Measurements from ENCODE around the gene CLEC2A.
"Not testable (repeated sequence)": the region's sequence is repeated elsewhere in the genome, so short reads cannot be mapped to it uniquely, and the experiment has no call there.

CLEC2A gene

GRCh38 chr12:9932270-9932669, at the start of gene CLEC2A:
TSS of gene CLEC2A (minus strand) at chr12:9932370. CDS start at chr12:9932329, 41 bp downstream.
- no peak for DNase-seq (ENCODE audit: low spot score)

- no peak for DNase-seq (ENCODE audit: low spot score)
Observed at GRCh38 chr12:9980126-9980525, 48.0 kb upstream of the CLEC2A start.

GRCh38 chr12:9977916-9978315, 45.7 kb upstream of the CLEC2A start:
- no peak for DNase-seq (ENCODE audit: low spot score)

GRCh38 chr12:9976626-9977025, 44.5 kb upstream of the CLEC2A start:
- not testable (repeated sequence) for DNase-seq (ENCODE audit: low spot score)

- DNase-seq (ENCODE audit: low spot score): no peak
Observed at GRCh38 chr12:9975614-9976013, 43.4 kb upstream of the CLEC2A start.

- not testable (repeated sequence) for DNase-seq (ENCODE audit: low spot score)
Observed at GRCh38 chr12:9974731-9975130, 42.6 kb upstream of the CLEC2A start.

- no peak for DNase-seq (ENCODE audit: low spot score)
Observed at GRCh38 chr12:9973949-9974348, 41.8 kb upstream of the CLEC2A start.

- DNase-seq (ENCODE audit: low spot score): no peak
Observed at GRCh38 chr12:9971181-9971580, 39.0 kb upstream of the CLEC2A start, which contains the start of gene CLEC12A. TSS of gene CLEC12A (plus strand) at chr12:9971409. CDS start at chr12:9971597, 188 bp downstream.

- DNase-seq (ENCODE audit: low spot score): no peak
Observed at GRCh38 chr12:9969673-9970072, 37.5 kb upstream of the CLEC2A start.

GRCh38 chr12:9961901-9962300, 29.7 kb upstream of the CLEC2A start:
- no peak for DNase-seq (ENCODE audit: low spot score)

- DNase-seq (ENCODE audit: low spot score): no peak
Observed at GRCh38 chr12:9961106-9961505, 28.9 kb upstream of the CLEC2A start.

GRCh38 chr12:9960590-9960989, 28.4 kb upstream of the CLEC2A start:
- no peak for DNase-seq (ENCODE audit: low spot score)

- no peak for DNase-seq (ENCODE audit: low spot score)
Observed at GRCh38 chr12:9957834-9958233, 25.7 kb upstream of the CLEC2A start.

- not testable (repeated sequence) for DNase-seq (ENCODE audit: low spot score)
Observed at GRCh38 chr12:9952954-9953729, 21.0 kb upstream of the CLEC2A start.

GRCh38 chr12:9951026-9951675, 19.0 kb upstream of the CLEC2A start:
- no peak for DNase-seq (ENCODE audit: low spot score)

GRCh38 chr12:9948606-9949296, 16.6 kb upstream of the CLEC2A start:
- no peak for DNase-seq (ENCODE audit: low spot score)

- DNase-seq (ENCODE audit: low spot score): no peak
Observed at GRCh38 chr12:9947674-9948073, 15.5 kb upstream of the CLEC2A start.

GRCh38 chr12:9944391-9944790, 12.2 kb upstream of the CLEC2A start:
- no peak for DNase-seq (ENCODE audit: low spot score)

- DNase-seq (ENCODE audit: low spot score): no peak
Observed at GRCh38 chr12:9943240-9943639, 11.1 kb upstream of the CLEC2A start.

GRCh38 chr12:9941838-9942237, 9.7 kb upstream of the CLEC2A start:
- DNase-seq (ENCODE audit: low spot score): no peak

- DNase-seq (ENCODE audit: low spot score): no peak
Observed at GRCh38 chr12:9940375-9940774, 8.2 kb upstream of the CLEC2A start.

- DNase-seq (ENCODE audit: low spot score): no peak
Observed at GRCh38 chr12:9936591-9936990, 4.4 kb upstream of the CLEC2A start.

- DNase-seq (ENCODE audit: low spot score): no peak
Observed at GRCh38 chr12:9935026-9935425, 2.9 kb upstream of the CLEC2A start.
